NCI-H2029 treated with DMSO at 0.1 percent for 48 hours (cell line): Measurements from ENCODE around the gene ALPG.
"Not testable (repeated sequence)": the region's sequence is repeated elsewhere in the genome, so short reads cannot be mapped to it uniquely, and the experiment has no call there.

Experiments
- DNase-seq: peaks from one replicate; lab custom pipeline; 2025; lab: John Stamatoyannopoulos, UW

The ALPG gene

DNA sequence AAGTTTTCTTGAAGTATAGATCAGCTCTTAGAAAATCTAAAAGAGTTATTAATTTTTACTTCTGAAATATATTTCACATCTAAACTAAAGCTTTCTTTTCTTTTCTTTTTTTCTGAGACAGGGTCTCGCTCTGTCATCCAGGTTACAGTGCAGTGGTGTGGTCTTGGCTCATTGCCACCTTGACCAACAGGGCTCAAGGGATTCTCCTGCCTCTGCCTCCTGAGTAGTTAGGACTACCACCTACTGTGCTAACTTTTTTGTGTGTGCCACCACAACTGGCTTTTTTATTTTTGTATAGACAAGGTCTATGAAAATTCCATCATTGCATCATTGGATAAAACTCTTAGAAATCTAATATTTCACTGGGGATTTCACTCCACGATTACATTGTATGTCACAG lies 10.0 kb upstream of the ALPG start:
- DNase-seq = no peak

GRCh38 chr2:232398293-232399034 lies 8.2 kb upstream of the ALPG start:
- no peak for DNase-seq

DNA sequence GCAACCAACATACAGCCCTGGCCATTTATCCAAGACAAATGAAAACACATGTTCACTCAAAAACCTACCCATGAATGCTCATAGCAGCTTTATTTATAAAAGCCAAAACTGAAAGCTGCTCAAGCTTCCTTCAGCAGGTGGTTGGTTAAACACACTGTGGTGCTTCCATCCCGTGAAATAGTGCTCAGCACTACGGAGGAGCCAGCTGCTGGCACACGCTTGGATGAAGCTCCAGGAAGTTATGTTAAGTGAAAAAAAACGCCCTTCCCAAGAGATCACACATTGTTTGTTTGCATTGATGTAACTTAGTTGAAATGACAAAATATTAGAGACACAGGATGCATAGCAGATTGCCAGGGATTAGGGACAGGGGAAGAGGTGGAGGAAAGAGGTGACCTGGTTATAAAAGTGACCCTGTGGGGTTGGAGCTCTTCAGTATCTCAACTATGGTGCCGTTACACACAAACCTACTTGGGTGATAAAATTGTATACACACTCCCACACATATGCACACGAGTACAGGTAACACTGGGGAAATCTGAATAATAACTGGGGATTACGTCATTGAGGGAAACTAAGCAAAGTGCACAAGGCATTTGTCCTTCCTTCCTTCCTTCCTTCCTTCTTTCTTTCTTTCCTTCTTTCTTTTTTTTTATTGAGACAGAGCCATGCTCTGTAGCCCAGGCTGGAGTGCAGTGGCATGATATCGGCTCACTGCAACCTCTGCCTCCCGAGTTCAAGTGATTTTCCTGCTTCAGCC lies 6.2 kb upstream of the ALPG start:
- DNase-seq = no peak

GRCh38 chr2:232402518-232402917 lies 4.1 kb upstream of the ALPG start:
- DNase-seq = no peak

DNA sequence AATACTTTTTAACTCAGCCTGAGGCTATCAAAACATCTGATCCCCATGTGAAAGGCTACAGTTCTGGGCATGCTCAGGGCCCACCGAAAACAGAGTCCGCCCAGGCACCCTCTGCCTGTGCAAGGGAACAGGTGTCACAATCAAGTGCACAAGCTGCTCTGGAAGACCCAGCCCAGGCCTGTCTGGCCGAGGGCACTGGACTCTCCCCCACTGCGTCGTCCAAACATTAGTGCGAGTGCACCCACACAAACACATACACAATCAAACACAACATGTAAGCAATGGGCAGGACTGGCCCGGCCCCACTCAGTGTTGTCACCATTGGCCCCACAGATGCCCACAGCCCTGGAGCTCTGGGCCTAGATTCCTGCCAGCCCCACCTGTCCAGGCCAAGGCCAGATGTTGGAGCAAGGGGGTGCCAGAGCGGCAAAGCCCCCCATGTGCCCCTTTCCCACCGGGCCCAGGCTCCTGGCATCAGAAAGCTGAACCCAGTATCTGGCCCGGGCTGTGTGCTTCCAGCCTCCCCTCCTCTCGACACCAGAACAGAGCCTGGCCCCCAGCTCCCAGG lies 617 bp upstream of the ALPG start:
- DNase-seq = no peak

GRCh38 chr2:232407428-232408150 lies 945 bp downstream of the ALPG start:
- not testable (repeated sequence) for DNase-seq

GRCh38 chr2:232408269-232408668 lies 1.6 kb downstream of the ALPG start:
- not testable (repeated sequence) for DNase-seq

GRCh38 chr2:232409617-232410016 lies 3.0 kb downstream of the ALPG start:
- not testable (repeated sequence) for DNase-seq

DNA sequence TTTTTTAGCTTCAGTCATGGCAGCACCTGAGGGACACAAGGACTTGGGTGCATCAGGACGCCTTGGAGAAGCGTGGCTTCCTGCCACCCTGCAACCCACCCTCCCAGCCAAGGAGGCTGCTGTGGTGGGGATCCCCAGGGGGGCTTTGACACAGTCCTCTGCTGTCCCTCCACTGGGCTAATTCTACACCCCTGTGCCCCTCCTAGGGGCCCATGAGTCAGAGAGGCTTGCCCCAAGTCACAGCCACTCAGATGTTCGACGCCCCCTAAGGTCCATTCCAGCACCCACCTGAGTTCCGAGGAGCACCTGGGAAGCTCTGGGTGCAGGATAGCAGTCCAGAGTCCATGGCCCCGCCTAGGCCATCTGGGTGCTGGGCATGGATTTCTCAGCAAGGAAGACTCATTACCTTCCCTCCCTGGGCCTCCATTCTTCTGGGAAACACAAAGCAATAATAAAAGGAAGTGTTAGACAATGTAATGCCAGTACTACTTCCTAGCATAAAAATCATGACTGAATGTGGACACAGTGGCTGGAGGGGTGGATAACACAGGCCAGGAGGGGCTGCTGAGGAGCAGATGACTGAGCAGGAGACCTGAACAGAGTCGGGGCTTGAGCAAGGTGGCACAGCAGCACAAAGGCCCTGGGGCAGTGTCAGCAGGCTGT lies 3.7 kb downstream of the ALPG start:
- DNase-seq = no peak

DNA sequence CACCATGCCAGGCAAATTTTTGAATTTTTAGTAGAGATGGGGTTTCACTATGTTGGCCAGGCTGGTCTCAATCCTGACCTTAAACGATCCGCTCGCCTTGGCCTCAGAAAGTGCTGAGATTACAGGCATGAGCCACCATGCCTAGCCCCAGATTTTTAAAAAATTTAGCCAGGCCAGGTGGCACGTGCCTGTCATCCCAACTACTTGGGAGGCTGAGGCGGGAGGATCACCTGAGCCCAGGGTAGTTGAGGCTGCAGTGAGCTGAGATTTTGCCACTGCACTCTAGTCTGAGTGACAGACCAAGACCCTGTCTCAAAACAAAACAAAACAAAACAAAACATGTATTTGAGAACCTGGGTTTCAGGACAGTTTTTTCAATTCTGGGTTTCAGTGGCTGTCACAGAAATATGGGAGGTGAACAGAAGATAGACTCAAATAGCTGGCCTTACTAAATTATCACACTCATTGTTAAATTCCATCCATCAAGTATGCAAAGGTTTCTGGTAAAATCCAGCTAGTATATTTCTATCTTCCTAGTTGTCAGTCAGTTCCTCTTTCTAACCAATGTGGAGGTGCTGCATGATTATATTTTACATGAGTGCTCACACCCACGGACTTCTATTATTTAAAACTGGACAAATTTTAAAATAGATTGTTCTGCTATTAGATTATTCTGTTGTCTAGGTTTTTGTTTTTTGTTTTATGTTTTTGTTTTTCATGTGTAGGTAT lies 5.4 kb downstream of the ALPG start:
- DNase-seq = no peak

- DNase-seq = no peak
Observed at GRCh38 chr2:232412986-232413385, 6.3 kb downstream of the ALPG start.

DNA sequence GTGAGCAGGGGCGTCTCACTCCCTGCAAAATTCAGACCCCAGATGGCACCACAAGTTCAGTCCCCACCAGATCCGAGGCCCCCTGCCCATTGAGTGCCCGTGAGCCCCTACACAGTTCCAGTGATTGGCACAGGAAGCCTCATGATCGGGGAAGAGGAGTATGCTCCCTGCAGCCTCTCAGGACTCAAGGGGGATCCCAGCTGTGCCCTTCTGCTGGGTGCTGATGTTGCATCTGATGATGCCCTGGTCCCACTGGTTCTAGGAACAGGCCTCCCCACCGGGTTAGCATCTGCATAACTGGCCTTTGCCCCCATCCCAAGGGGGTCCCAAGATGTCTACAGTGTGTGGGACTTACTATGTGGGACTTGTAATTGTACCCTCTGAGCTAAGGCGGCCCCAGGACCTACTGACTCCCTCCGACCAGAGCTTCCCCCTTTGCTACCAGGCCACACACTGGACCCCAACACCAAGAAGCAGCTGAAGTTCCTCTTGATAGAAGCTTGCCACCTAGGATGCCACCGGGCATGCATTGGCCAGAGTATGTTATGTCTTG lies 8.6 kb downstream of the ALPG start:
- no peak for DNase-seq

DNA sequence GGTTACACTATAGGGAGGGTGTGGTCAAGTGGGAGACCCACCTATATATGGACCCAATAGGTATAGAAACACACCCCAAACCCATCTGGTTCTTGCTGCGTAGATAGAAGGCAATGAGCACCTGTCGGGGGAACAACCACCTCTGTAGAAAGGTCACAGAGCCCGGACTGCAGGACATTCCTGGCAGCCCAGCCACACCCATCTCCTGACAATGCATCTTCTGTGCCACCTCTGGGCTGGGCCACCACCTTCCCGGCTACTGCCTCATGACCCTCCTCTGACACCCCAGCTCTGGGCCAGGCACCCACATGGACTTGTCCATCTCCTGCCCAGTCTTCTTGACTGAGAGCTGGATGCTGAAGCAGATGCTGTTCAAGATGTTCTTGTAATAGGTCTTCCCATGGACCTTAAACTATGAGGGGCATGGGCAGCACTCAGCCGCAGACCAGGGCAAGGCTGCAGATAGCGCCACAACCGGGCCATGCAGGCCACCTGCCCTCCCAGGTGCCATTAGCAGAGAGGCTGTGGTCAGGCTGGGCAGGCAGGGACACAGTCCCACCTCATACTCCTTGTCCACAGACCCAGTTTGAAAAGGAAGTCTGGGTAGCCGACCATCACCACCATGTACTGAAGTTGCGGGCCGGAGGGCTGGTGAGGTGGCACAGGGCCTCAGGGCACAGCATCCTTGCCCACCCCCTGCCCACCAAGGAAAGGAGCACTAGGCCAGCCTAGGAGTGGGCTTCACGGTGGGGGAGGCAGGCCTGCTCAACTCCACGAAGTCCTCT lies 9.3 kb downstream of the ALPG start:
- no peak for DNase-seq

DNA sequence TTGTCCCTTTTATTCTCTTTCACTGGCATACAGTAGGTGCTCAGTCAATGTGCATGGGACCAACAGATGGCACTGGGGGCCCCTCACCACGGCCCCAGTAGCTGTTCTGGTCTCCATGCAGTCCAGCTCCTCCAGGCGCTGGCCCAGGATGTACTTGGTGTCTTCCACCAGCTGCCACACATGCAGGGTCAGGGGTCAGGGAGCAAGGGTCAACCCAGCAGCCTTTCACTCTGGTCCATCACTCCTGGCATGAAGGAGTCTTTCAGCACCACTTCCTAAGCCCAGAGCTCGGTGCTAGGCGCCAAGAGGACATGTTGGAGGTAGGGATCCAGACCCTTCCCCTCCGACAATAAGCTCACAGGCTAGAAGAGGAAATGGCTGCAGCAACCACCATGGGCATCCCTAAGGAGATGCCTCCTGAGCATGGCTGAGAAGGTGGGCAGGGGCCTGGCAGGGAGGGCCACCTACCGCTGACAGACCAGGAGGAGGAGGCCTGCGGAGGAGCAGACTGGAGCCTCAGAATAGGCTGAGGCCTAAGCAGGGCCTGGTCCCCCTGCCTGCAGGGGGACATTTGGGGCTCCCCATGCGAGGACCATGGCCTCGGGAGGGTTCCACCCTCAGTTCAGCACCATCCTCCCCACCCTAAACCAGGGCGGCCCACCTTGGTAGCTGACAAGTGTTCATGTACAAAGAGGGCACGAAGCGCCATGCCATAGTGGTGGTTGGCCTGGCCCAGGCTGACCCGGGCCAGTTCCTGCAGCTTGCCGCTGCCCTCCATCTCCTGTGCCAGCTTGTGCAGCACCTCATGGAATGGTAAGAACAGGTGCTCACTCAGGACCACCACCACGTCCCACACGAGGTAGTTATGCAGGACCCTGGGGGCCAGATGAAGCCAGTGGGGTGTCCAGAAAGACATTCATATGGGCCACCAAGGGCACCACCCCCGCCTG lies 10.2 kb downstream of the ALPG start:
- DNase-seq = no peak

DNA sequence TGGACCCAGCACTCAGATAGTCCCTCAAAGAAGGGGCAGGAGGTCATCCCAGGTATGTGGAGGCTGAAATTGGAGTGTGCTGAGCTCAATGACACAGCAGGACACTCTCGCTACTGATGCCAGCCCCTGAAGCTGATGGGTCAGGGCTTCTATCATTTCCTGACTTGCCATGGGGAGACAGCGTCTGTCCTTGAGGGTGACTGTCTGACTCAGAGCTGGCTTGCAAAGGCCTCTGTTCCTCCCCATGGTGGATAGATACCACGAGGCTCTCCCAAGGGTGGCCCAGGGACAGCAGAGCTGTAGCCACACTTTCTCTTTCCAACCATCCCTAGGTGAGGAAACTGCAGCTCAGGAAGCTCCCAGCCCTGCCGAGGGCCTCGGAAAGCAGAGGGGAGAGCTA lies 10.8 kb downstream of the ALPG start:
- no peak for DNase-seq

- no peak for DNase-seq
Observed at GRCh38 chr2:232418056-232418455, 11.4 kb downstream of the ALPG start.

- DNase-seq = no peak
Observed at GRCh38 chr2:232418466-232419244, 12.0 kb downstream of the ALPG start.
